Body of pancreas (tissue), 4 donors: ENCODE results near the gene CTPS1. TPM values are rescaled to one million over a fixed set of nuclear protein-coding genes. Genes with fewer than 3 reads are reported as not detected.

Experiments
- ATAC-seq: fragments of 150-250 bp; one replicate; pipeline ENCODE4 v1.9.1; 2016
- DNase-seq, 4 donors: peaks; one replicate each; pipeline ENCODE4 v3.0.0-alpha.2; 2019
- H3K27ac ChIP-seq, 4 donors: fragments of 200-600 bp; sonication (generic); 1 replicate in 3 of 4; 2 replicates in 1 of 4; pipeline versions ENCODE4 v1.5.1 to v1.6.1; 2016 to 2019; ENCODE audit warnings: mild to moderate bottlenecking in 1 of 4, mixed read lengths in 1 of 4, moderate library complexity in 1 of 4
- H3K27me3 ChIP-seq, 2 donors: fragments of 200-600 bp; sonication (generic); one replicate each; pipeline ENCODE4 v1.6.0; 2016; ENCODE audit warnings: mild to moderate bottlenecking in 1 of 2
- H3K36me3 ChIP-seq, 2 donors: fragments of 200-600 bp; sonication (generic); replicated peaks in 1 of 2; 2 replicates each; pipeline ENCODE4 v1.5.1; 2016; ENCODE audit warnings: low read depth in 2 of 2; ENCODE audit not compliant: insufficient read depth in 1 of 2
- H3K4me1 ChIP-seq: fragments of 200-600 bp; sonication (generic); one replicate; pipeline ENCODE4 v1.6.0; 2016
- H3K4me3 ChIP-seq, 2 donors: fragments of 200-600 bp; sonication (generic); 1 replicate in 1 of 2; 2 replicates in 1 of 2; pipeline ENCODE4 v1.5.1; 2016 to 2019
- H3K9me3 ChIP-seq, 3 donors: fragments of 200-600 bp; sonication (generic); 1 replicate in 2 of 3; 2 replicates in 1 of 3; pipeline ENCODE4 v1.5.1; 2016
- POLR2A ChIP-seq, 3 donors: fragments of 450-650 bp; IDR thresholded peaks; one replicate each; pipeline ENCODE4 v1.6.1; 2016; ENCODE audit warnings: antibody characterized with exemption in 3 of 3, mild to moderate bottlenecking in 2 of 3
- WGBS, 2 donors: methylation state at CpG; one replicate each; pipeline ENCODE4 v1.1.5; 2017; 5-methylcytosine and 5-hydroxymethylcytosine counted together
- intact Hi-C: fragments of 100-400 bp; cut with DNase I; formaldehyde crosslinking; loops from one replicate; pipeline ENCODE4 v1.15.1; 2023
- total RNA-seq, 2 donors: library from RNA; depleted of rRNA; stranded (reverse); fragments of >200 nt; gene quantifications; one replicate each; pipeline ENCODE4 v1.1.0, GENCODE V29; 2016
- TF ChIP-seq, protein P1 (sequence below), 7 experiments: fragments of 450-650 bp in 4 of 7; fragments of 200-600 bp in 3 of 7; sonication (generic) in 3 of 7; IDR thresholded peaks; one replicate each; pipeline ENCODE4 v1.5.1; 2016 to 2019; ENCODE audit warnings: antibody characterized with exemption in 7 of 7

CTPS1 gene
- total RNA-seq, 2 donors from 2014 or later, result 8.9 to 13.0 TPM

DNA sequence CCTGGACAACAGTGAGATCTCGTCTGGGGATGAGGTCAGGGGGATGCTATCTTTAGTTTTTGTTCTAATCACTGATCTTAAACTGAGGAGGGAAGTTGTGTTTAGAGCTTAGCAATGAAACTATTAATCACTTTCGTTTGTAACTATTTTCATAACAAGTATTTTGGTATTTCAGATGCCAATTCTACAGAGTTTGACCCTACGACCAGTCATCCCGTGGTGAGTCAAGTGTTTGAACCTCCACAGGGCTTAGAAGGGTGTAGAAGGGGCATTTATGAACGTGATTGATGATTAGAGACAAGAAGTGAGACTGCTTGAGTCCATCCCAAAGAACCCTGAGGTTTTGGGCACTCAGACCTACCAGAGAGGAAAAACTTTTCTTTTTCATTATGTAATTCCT is 26.4 kb downstream of the CTPS1 start:
- Histone ChIP-seq H3K36me3 (peaks cover 0 to 16% of the 10 kb centered on the region in 2 donors), H3K4me3 (no peak overlapping the region), H3K27ac (no peak overlapping the region), H3K4me1 (peaks cover 9% of the 10 kb centered on the region), H3K27me3 (no peaks in the 10 kb centered on the region), H3K9me3 (no peaks in the 10 kb centered on the region)
- WGBS, 2 donors, result 83 to 88% methylated on average over 5 of the region's 5 CpGs
- no peak for TF ChIP-seq POLR2A (IDR thresholded peaks at IDR 0.05)
- TF ChIP-seq, protein P1, sequence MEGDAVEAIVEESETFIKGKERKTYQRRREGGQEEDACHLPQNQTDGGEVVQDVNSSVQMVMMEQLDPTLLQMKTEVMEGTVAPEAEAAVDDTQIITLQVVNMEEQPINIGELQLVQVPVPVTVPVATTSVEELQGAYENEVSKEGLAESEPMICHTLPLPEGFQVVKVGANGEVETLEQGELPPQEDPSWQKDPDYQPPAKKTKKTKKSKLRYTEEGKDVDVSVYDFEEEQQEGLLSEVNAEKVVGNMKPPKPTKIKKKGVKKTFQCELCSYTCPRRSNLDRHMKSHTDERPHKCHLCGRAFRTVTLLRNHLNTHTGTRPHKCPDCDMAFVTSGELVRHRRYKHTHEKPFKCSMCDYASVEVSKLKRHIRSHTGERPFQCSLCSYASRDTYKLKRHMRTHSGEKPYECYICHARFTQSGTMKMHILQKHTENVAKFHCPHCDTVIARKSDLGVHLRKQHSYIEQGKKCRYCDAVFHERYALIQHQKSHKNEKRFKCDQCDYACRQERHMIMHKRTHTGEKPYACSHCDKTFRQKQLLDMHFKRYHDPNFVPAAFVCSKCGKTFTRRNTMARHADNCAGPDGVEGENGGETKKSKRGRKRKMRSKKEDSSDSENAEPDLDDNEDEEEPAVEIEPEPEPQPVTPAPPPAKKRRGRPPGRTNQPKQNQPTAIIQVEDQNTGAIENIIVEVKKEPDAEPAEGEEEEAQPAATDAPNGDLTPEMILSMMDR (IDR thresholded peaks at IDR 0.05), result no peak
- ATAC-seq, result no peak
- intact Hi-C loops, result no loop called here
- no peak for DNase-seq

DNA sequence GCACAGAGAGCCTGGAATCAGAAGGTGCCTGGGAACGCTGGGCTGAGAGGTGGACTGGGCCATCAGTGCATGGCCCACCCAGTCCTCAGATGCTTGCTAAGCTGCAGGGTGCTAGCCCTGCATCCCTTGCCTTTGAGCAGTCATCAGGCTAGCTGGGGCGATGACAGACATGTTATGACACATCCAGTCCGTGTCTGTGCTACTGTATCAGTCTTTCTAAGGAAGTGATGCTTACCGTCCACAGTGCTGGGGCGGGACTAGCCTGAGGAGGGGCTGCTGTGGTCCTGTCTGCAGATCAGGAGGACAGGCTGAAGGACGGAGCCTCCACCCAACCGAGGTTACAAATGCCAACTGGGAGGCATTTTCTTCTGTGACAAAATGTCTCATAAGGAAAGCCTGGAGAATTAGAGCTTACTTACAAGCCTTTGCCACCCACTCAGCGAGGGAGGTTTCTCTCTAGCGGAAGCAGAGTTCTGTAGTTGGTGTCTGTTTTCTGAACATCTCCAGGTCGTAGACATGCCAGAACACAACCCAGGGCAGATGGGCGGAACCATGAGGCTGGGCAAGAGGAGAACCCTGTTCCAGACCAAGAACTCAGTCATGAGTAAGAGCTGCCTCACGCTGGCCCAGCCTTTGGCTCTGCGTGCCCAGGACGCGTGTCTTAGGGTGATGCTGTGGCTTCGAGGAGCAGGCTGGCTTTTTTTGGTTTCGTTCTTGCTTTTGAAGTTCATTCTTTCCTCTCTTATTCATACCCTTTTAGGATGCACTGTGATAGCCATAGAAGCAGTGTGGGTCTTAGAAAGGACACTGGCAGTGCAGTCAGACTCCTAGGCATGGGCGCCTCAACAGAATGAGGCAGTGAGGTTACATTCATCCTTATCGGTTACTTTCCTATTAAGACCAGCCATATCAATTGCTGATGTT is 27.7 kb downstream of the CTPS1 start:
- WGBS, 2 donors, result 89 to 96% methylated on average over 15 to 19 of the region's 19 CpGs

DNA sequence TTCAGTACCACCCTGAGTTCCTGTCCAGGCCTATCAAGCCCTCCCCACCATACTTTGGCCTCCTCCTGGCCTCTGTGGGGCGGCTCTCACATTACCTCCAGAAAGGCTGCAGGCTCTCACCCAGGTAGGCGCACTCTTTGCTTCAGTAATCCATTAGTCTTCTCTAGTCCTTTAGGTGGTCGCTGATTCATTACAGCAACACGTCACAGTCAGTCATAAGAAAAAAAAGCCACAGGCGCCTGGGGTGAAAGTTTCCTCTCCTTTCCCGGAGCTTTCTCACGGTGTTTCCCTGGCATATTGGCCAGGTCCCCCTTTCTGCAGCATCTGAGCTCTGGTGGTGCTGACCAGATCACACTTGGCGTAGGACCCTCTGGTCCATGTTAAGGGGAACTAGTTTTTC is 30.0 kb downstream of the CTPS1 start:
- 97% methylated on average over 8 of the region's 8 CpGs for WGBS, 2 donors
- Histone ChIP-seq H3K27me3 (no peaks in the 10 kb centered on the region), H3K27ac (no peak overlapping the region), H3K4me1 (no peaks in the 10 kb centered on the region), H3K4me3 (no peak overlapping the region), H3K9me3 (no peaks in the 10 kb centered on the region), H3K36me3 (peaks cover 0 to 20% of the 10 kb centered on the region in 2 donors)
- ATAC-seq, result no peak
- DNase-seq, result no peak
- intact Hi-C loops, result no loop called here
- no peak for TF ChIP-seq POLR2A (IDR thresholded peaks at IDR 0.05)
- TF ChIP-seq, protein P1 (IDR thresholded peaks at IDR 0.05), result no peak

More for the DNA sequence above, 27.7 kb downstream of the CTPS1 start:
- Histone ChIP-seq H3K36me3 (peaks cover 0 to 20% of the 10 kb centered on the region in 2 donors), H3K9me3 (no peaks in the 10 kb centered on the region), H3K4me1 (peaks cover 9% of the 10 kb centered on the region), H3K4me3 (no peak overlapping the region), H3K27me3 (no peaks in the 10 kb centered on the region), H3K27ac (no peak overlapping the region)
- intact Hi-C loops, result no loop called here
- no peak for TF ChIP-seq POLR2A (IDR thresholded peaks at IDR 0.05)
- TF ChIP-seq, protein P1 (IDR thresholded peaks at IDR 0.05), result no peak
- DNase-seq (no peak), ATAC-seq (no peak)

DNA sequence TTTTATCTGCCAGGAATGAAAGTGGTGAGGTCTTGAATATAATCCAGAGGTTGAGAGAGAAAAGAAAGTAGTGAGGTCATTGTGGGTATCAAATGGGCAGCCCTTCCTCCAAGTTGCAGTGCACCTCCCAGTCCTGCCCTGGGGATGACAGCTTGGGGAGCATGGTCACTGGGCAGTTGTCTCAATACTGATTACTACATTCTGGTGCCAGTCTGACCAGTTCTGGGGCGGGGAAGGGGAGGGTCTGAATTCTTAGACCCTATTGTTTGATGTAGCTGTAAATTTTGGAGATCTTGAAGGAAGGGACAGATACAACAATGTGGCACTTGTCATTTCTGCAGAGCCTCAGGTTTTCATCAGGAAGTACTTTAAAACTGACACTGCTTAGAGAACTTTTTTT is 30.8 kb downstream of the CTPS1 start:
- no peaks in the 10 kb centered on the region for H3K4me1 ChIP-seq
- intact Hi-C loops, result no loop called here
- H3K4me3 ChIP-seq, result no peak overlapping the region
- no peaks in the 10 kb centered on the region for H3K27me3 ChIP-seq
- ATAC-seq (no peak), DNase-seq (no peak)
- WGBS, 2 donors, result 86 to 100% methylated on average over 1 of the region's 1 CpG
- no peaks in the 10 kb centered on the region for H3K9me3 ChIP-seq
- TF ChIP-seq, protein P1 (IDR thresholded peaks at IDR 0.05), result no peak
- TF ChIP-seq POLR2A (IDR thresholded peaks at IDR 0.05), result no peak
- H3K36me3 ChIP-seq, result peaks cover 0 to 20% of the 10 kb centered on the region in 2 donors
- no peak overlapping the region for H3K27ac ChIP-seq
